H1 (cell line): ENCODE results near the gene NFATC4. TPM values are rescaled to one million over a fixed set of nuclear protein-coding genes. Genes with fewer than 3 reads are reported as not detected.

Source experiments
- BCL11A ChIP-seq, 2 experiments: IDR thresholded peaks; one replicate each; pipeline ENCODE4 v1.6.1; 2011; ENCODE audit warnings: low read depth in 2 of 2, low read length in 2 of 2, mild to moderate bottlenecking in 2 of 2
- CBX5 ChIP-seq: fragments of 300-800, 300-1000 bp; sonication (generic); IDR thresholded peaks from 2 replicates; pipeline ENCODE4 v1.7.1; 2016; ENCODE audit warnings: antibody characterized with exemption, low read length, low read depth
- CREB1 ChIP-seq: IDR thresholded peaks from 2 replicates; pipeline ENCODE4 v1.6.1; 2012; ENCODE audit warnings: inconsistent platforms
- EGR1 ChIP-seq: IDR thresholded peaks from 2 replicates; pipeline ENCODE4 v1.6.1; 2011; ENCODE audit warnings: low read depth, low read length, borderline replicate concordance
- HDAC2 ChIP-seq, 2 experiments: fragments of 300-600 bp in 1 of 2; sonication (generic) in 1 of 2; IDR thresholded peaks; 2 replicates each; pipeline ENCODE4 v1.6.1; 2011 to 2012; ENCODE audit warnings: low read depth in 2 of 2, low read length in 2 of 2, mild to moderate bottlenecking in 2 of 2, moderate library complexity in 2 of 2, borderline replicate concordance in 1 of 2, inconsistent platforms in 1 of 2
- POLR2A ChIP-seq, 2 experiments: IDR thresholded peaks; 1 replicate in 1 of 2; 2 replicates in 1 of 2; pipeline ENCODE4 v1.6.1; 2011; ENCODE audit warnings: low read depth in 2 of 2, low read length in 2 of 2, mild to moderate bottlenecking in 2 of 2; ENCODE audit errors: control extremely low read depth in 1 of 2
- RAD21 ChIP-seq, 2 experiments: IDR thresholded peaks in 1 of 2; conservative IDR thresholded peaks in 1 of 2; 2 replicates each; pipeline ENCODE4 v1.6.1; 2011; ENCODE audit warnings: low read depth in 2 of 2, low read length in 2 of 2, improper control_type of control experiment in 1 of 2, inconsistent platforms in 1 of 2, mild to moderate bottlenecking in 1 of 2, moderate library complexity in 1 of 2
- SP4 ChIP-seq: IDR thresholded peaks from 2 replicates; pipeline ENCODE4 v1.6.1; 2012; ENCODE audit warnings: low read length, inconsistent platforms
- TBP ChIP-seq: IDR thresholded peaks from 2 replicates; pipeline ENCODE4 v1.6.1; 2011; ENCODE audit warnings: low read depth, low read length, improper control_type of control experiment
- polyA plus RNA-seq, 7 experiments: library from polyadenylated mRNA; depleted of rRNA in 3 of 7; stranded (reverse) in 5 of 7; unstranded in 2 of 7; fragments of >200 nt in 5 of 7; fragments of 200-250 nt in 2 of 7; gene quantifications; 1 replicate in 5 of 7; 2 replicates in 1 of 7; 4 replicates in 1 of 7; pipeline versions ENCODE4 v1.2.1 to v1.2.3, GENCODE V29; 2011 to 2013; ENCODE audit warnings: missing spikeins in 2 of 7, mixed read lengths in 2 of 7
- total RNA-seq: library from RNA; stranded (reverse); fragmentation: NEBNext Ultra II Directional; extraction: Animal tissue kit (Norgen Biotek cat#: 25700); gene quantifications from 2 replicates; pipeline ENCODE4 v1.2.1, GENCODE V29; 2021
- TF ChIP-seq, protein P1 (sequence below): IDR thresholded peaks from 2 replicates; pipeline ENCODE4 v1.6.1; 2011; ENCODE audit warnings: low read depth, mild to moderate bottlenecking, low read length; ENCODE audit not compliant: insufficient read depth

NFATC4 gene
- total and polyA plus RNA-seq, 2 of the 8 experiments (the other 6 are each of a cell fraction or from before 2014, with no cell fraction given): 47.3 to 50.3 TPM

DNA sequence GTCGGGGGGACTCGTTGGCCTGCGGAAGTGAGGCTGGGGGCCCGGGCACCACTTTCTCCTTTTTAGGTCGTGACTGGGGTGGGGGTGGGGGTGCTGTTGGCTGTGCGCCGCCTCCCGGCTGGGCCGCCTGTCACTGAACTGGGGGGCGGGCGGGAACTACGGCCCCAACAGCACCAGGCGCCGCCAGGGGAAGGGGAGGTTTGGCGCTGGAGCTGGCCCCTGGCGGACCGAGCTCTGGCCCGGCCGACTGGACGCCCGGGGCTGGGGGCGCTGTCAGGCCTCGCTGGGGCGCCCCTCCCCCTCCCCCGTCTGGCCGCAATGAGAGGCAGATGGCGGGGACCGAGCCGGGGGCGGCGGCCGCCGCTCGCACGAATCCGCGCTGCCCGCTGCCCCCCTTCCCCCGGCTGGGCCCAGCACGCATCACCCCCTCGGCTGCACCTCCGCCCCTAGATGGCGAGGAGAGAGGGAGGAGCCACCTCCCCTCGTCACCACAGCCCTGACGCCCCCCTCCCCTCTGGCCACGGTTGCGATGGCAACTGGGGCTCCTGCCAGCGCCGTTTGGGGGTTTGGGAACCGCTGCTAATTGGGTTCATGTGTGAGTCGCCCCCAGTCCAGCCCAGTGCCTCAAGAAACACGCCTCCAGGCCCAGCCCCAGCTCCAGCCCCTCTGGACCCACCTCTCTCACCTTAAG is 723 bp downstream of the NFATC4 start (continued):
- TF ChIP-seq, protein P1, sequence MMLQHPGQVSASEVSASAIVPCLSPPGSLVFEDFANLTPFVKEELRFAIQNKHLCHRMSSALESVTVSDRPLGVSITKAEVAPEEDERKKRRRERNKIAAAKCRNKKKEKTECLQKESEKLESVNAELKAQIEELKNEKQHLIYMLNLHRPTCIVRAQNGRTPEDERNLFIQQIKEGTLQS: no peak
- TF ChIP-seq HDAC2 (IDR thresholded peaks at IDR 0.05; ENCODE audit: borderline replicate concordance in 1 of 2, low read depth in 2 of 2, low read length in 2 of 2) (no peak), CREB1 (peak; percentile 74), BCL11A (IDR thresholded peaks at IDR 0.05; ENCODE audit: low read depth in 2 of 2, low read length in 2 of 2) (no peak), SP4 (no peak), RAD21 (IDR thresholded peaks at IDR 0.05 in 1 of 2, conservative IDR thresholded peaks at IDR 0.05 in 1 of 2; ENCODE audit: low read depth in 2 of 2, low read length in 2 of 2) (peak in 1 of 2 experiments; percentile 16; a peak in 1 of 4 replicates), POLR2A (IDR thresholded peaks at IDR 0.05; ENCODE audit: control extremely low read depth in 1 of 2, low read depth in 2 of 2, low read length in 2 of 2) (no peak; a peak in 1 of 3 replicates), EGR1 (no peak; the same call in 1 of the 2 replicates), TBP (no peak), CBX5 (no peak)
